ENCODE data around the gene TEKTIP1. TPM values are rescaled to one million over a fixed set of nuclear protein-coding genes. Genes with fewer than 3 reads are reported as not detected.

The TEKTIP1 gene
- total RNA-seq, 1 experiment from 2014 or later: 1.3 TPM

- Histone ChIP-seq H2BK15ac (ENCODE audit: low read depth, low read length) (no peak overlapping the region), H3K27ac (ENCODE audit: insufficient read length, low read depth, low read length) (no peak overlapping the region), H4K91ac (ENCODE audit: insufficient read length, low read depth, low read length) (no peak overlapping the region), H2BK20ac (ENCODE audit: low read depth, low read length, poor library complexity, severe bottlenecking) (no peak overlapping the region), H3K9ac (ENCODE audit: extremely low read depth, insufficient read length, low read length) (no peak overlapping the region), H3T11ph (ENCODE audit: low read length) (no peak overlapping the region), H3K18ac (ENCODE audit: insufficient read length, low read depth, low read length) (no peak overlapping the region), H3K14ac (ENCODE audit: insufficient read depth, low read length) (no peak overlapping the region), H2BK5ac (ENCODE audit: insufficient read length, low read length) (no peak overlapping the region), H4K8ac (replicated peaks; ENCODE audit: insufficient read length, low read depth, low read length) (no peak overlapping the region), H2BK120ac (ENCODE audit: low read depth, low read length, poor library complexity, severe bottlenecking) (no peak overlapping the region), H3K27me3 (ENCODE audit: insufficient read depth, low read length) (no peaks in the 10 kb centered on the region), H3K4me2 (ENCODE audit: insufficient read depth, insufficient read length, low read length) (no peak overlapping the region), H3K23me2 (ENCODE audit: insufficient read length, low read depth, low read length, poor library complexity, severe bottlenecking) (no peaks in the 10 kb centered on the region), H3K4ac (ENCODE audit: low read depth, low read length) (no peak overlapping the region), H3K56ac (ENCODE audit: insufficient read length, low read depth, low read length) (no peak overlapping the region), H2BK12ac (ENCODE audit: insufficient read length, low read depth, low read length) (no peak overlapping the region), H4K5ac (ENCODE audit: insufficient read length, low read depth, low read length) (no peak overlapping the region), H2AK5ac (ENCODE audit: insufficient read length, low read length) (no peak overlapping the region), H4K20me1 (ENCODE audit: control insufficient read depth, insufficient read depth, insufficient read length) (no peaks in the 10 kb centered on the region), H3K4me1 (ENCODE audit: insufficient read depth, low read length) (no peaks in the 10 kb centered on the region), H2AFZ (ENCODE audit: low read length) (no peak overlapping the region), H3K79me2 (ENCODE audit: insufficient read depth, low read length) (no peaks in the 10 kb centered on the region; the same call in 1 of the 2 replicates), H3K79me1 (ENCODE audit: insufficient read depth, low read depth, low read length, poor library complexity, severe bottlenecking) (no peaks in the 10 kb centered on the region), H3K23ac (ENCODE audit: insufficient read length, low read depth, low read length) (no peak overlapping the region), H3K9me3 (ENCODE audit: control insufficient read depth, low read depth, low read length) (no peaks in the 10 kb centered on the region)
- Mint-ChIP-seq H3K36me3 (ENCODE audit: insufficient read depth in 1 of 3, low read depth in 3 of 3) (peaks cover 10 to 35% (median 33%) of the 10 kb centered on the region in 3 experiments), H3K4me3 (no peak overlapping the region), H3K27me3 (ENCODE audit: low read depth) (no peaks in the 10 kb centered on the region), H3K27ac (peak overlapping the region; percentile 62 to 73 (median 63); a peak in 2 of 7 replicates), H3K9me3 (no peaks in the 10 kb centered on the region; a peak in 1 of 5 replicates), H3K4me1 (peaks cover 14 to 16% of the 10 kb centered on the region in 2 experiments)
- WGBS (ENCODE audit: extremely low coverage, insufficient read length, low lambda C conversion rate): no CpG with 5 or more reads among the region's 33 CpGs
- no peak for TF ChIP-seq CTCF (conservative IDR thresholded peaks at IDR 0.05)
- DNase-seq: no peak
Observed at GRCh38 chr19:3524078-3524842, 14.7 kb upstream of the TEKTIP1 start.
